Neuronal stem cell (in vitro differentiated cells): ENCODE data around the gene DCPS.

ENCODE experiments used
- DNase-seq: peaks from one replicate; pipeline ENCODE4 v3.0.0-alpha.2; 2013; ENCODE audit warnings: low spot score
- H2AFZ ChIP-seq: one replicate; pipeline ENCODE4 v1.6.1; 2013; ENCODE audit warnings: mild to moderate bottlenecking, low read length, inconsistent platforms
- H2AK5ac ChIP-seq: 2 replicates; pipeline ENCODE4 v1.6.1; 2013; ENCODE audit warnings: low read depth, mild to moderate bottlenecking, inconsistent platforms, low read length, moderate library complexity, mixed read lengths
- H2BK120ac ChIP-seq: 2 replicates; pipeline ENCODE4 v1.6.1; 2013; ENCODE audit warnings: low read depth, mild to moderate bottlenecking, inconsistent platforms, low read length, moderate library complexity, mixed read lengths
- H2BK12ac ChIP-seq: one replicate; pipeline ENCODE4 v1.6.1; 2013; ENCODE audit warnings: low read length, inconsistent platforms
- H2BK15ac ChIP-seq: 2 replicates; pipeline ENCODE4 v1.6.1; 2013; ENCODE audit warnings: mild to moderate bottlenecking, low read length, inconsistent platforms, mixed read lengths
- H2BK5ac ChIP-seq: one replicate; pipeline ENCODE4 v1.6.1; 2013; ENCODE audit warnings: inconsistent platforms, mild to moderate bottlenecking, low read length, moderate library complexity
- H3K14ac ChIP-seq: one replicate; pipeline ENCODE4 v1.6.1; 2013; ENCODE audit warnings: low read length, inconsistent platforms
- H3K18ac ChIP-seq: 2 replicates; pipeline ENCODE4 v1.6.1; 2013; ENCODE audit warnings: low read length, inconsistent platforms
- H3K23ac ChIP-seq: 2 replicates; pipeline ENCODE4 v1.6.1; 2013; ENCODE audit warnings: low read depth, mild to moderate bottlenecking, mixed read lengths, low read length, inconsistent platforms; ENCODE audit not compliant: poor library complexity
- H3K27ac ChIP-seq: replicated peaks from 3 replicates; pipeline ENCODE4 v1.5.1; 2013; ENCODE audit warnings: low read length, inconsistent platforms
- H3K27me3 ChIP-seq, 3 experiments: 2 replicates each; pipeline ENCODE4 v1.6.1; 2013; ENCODE audit warnings: low read length in 3 of 3, mild to moderate bottlenecking in 2 of 3, inconsistent platforms in 1 of 3, low read depth in 1 of 3, mixed read lengths in 1 of 3, moderate library complexity in 1 of 3; ENCODE audit not compliant: control insufficient read depth in 3 of 3, insufficient read depth in 3 of 3
- H3K36me3 ChIP-seq, 2 donors: replicated peaks in 1 of 2; 2 replicates each; pipeline ENCODE4 v1.6.1; 2013; ENCODE audit warnings: low read length in 2 of 2; ENCODE audit not compliant: control insufficient read depth in 2 of 2, insufficient read depth in 2 of 2
- H3K4ac ChIP-seq: 2 replicates; pipeline ENCODE4 v1.6.1; 2013; ENCODE audit warnings: inconsistent platforms, mild to moderate bottlenecking, low read length, moderate library complexity
- H3K4me1 ChIP-seq, 2 donors: 1 replicate in 1 of 2; 2 replicates in 1 of 2; pipeline ENCODE4 v1.6.1; 2013; ENCODE audit warnings: low read length in 2 of 2, low read depth in 1 of 2; ENCODE audit not compliant: control insufficient read depth in 2 of 2, insufficient read depth in 1 of 2
- H3K4me2 ChIP-seq: one replicate; pipeline ENCODE4 v1.6.1; 2013; ENCODE audit warnings: mild to moderate bottlenecking, low read length, inconsistent platforms; ENCODE audit not compliant: insufficient read depth, poor library complexity, severe bottlenecking
- H3K4me3 ChIP-seq, 2 donors: 2 replicates each; pipeline ENCODE4 v1.5.1; 2013; ENCODE audit warnings: low read length in 2 of 2, mild to moderate bottlenecking in 2 of 2, inconsistent platforms in 1 of 2, moderate library complexity in 1 of 2
- H3K79me1 ChIP-seq: one replicate; pipeline ENCODE4 v1.6.1; 2013; ENCODE audit warnings: low read depth, mild to moderate bottlenecking, inconsistent platforms, low read length, moderate library complexity
- H3K9ac ChIP-seq: one replicate; pipeline ENCODE4 v1.6.1; 2013; ENCODE audit warnings: mild to moderate bottlenecking, low read depth, low read length, inconsistent platforms; ENCODE audit not compliant: poor library complexity
- H3K9me3 ChIP-seq, 2 donors: replicated peaks in 1 of 2; 2 replicates each; pipeline versions ENCODE3 to v1.6.1; 2013; ENCODE audit warnings: low read length in 2 of 2, mild to moderate bottlenecking in 2 of 2, inconsistent platforms in 1 of 2, low read depth in 1 of 2, mixed read lengths in 1 of 2, moderate library complexity in 1 of 2; ENCODE audit not compliant: control insufficient read depth in 2 of 2, insufficient read depth in 1 of 2
- H4K8ac ChIP-seq: one replicate; pipeline ENCODE4 v1.6.1; 2013; ENCODE audit warnings: low read depth, mild to moderate bottlenecking, inconsistent platforms, low read length, moderate library complexity
- H4K91ac ChIP-seq: one replicate; pipeline ENCODE4 v1.6.1; 2013; ENCODE audit warnings: low read length, low read depth, mild to moderate bottlenecking, inconsistent platforms; ENCODE audit not compliant: poor library complexity
- WGBS, 2 donors: extraction: QIAGEN DNeasy Blood & Tissue Kit; methylation state at CpG; one replicate each; pipeline ENCODE4 v1.1.7; 2013; ENCODE audit warnings: missing lambda C conversion rate in 2 of 2, mixed read lengths in 1 of 2; ENCODE audit not compliant: insufficient read length in 2 of 2, insufficient replicate concordance in 1 of 2; ENCODE audit errors: extremely low coverage in 2 of 2; 5-methylcytosine and 5-hydroxymethylcytosine counted together

DCPS gene

DNA sequence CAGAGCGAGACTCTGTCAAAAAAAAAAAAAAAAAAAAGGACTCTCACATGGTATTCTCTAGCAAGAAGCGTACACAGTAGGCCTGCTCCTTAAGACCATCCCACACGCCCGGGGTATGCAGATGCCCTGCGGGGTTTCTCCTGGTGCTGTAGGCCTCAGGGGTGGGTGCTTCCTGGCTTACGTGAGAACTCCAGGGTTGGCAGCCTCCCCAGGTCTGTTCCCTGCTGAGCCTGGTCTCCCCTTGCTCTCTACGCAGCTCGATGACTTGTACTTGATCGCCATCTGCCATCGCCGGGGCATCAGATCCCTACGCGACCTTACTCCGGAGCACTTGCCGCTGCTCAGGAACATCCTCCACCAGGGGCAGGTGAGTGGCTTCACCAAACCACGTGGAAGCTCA, 39.2 kb downstream of the DCPS start:
- Histone ChIP-seq H4K91ac (no peak overlapping the region), H3K27ac (no peak overlapping the region), H3K36me3 (peaks cover 11 to 79% of the 10 kb centered on the region in 2 donors), H3K9ac (no peak overlapping the region), H3K14ac (no peak overlapping the region), H3K23ac (peak overlapping the region; percentile 50), H3K4me3 (no peak overlapping the region), H3K79me1 (no peaks in the 10 kb centered on the region), H3K18ac (no peak overlapping the region), H2BK12ac (no peak overlapping the region), H2BK5ac (no peak overlapping the region), H2BK120ac (no peak overlapping the region), H3K27me3 (no peaks in the 10 kb centered on the region), H3K4me1 (peaks cover 6 to 21% of the 10 kb centered on the region in 2 donors), H3K9me3 (no peaks in the 10 kb centered on the region), H3K4ac (no peak overlapping the region), H3K4me2 (no peak overlapping the region), H2AFZ (no peak overlapping the region), H2BK15ac (no peak overlapping the region), H4K8ac (no peak overlapping the region), H2AK5ac (no peak overlapping the region)
- WGBS, 2 donors = no CpG with 5 or more reads among the region's 16 CpGs
- DNase-seq = no peak

DNA sequence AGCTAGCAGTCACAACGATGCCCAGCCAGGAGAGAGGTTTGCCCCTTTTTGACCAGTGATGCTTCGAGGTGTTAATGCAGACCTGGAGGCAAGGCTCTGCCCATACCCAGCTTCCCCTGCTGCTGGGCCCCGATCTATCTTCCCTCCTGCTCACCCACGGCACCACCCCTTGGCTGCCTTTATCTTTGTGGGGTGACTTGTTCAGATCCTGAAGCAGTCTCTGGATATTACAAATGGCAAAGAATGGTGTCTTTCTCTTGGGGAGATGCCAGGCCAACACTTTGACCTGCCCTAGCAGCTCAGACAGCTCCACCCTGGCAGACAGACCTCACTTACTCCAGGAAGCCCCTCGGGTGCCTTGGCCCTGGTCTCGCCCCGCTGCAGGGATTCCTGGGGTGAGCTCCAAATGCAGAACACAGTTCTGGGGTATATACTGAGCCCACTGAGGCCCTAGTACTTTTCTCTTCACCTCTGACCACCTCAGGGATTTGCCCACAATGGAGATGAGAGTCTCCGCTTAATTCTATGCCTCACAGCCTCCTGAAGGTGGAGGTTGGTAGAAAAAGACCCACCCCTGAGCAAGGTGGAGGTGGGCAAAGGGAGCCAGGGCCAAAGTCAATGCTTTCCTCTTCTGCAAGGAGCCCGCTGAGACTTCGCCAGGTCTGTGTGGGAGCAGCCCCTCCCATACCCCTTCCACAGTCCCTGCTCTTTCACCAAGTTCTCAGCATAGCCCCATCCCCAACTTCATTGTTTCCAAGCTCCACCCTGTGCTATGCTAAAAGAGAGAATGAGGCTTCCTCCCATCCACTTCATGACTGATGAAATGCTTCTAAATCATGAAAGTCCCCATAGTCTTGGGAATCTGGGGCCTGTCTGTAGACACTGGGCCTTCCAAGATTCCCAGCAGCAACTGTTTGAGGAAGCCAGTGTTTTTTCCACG, 40.6 kb downstream of the DCPS start:
- no CpG with 5 or more reads among the region's 11 CpGs for WGBS, 2 donors
- Histone ChIP-seq H4K8ac (no peak overlapping the region), H3K4me3 (no peak overlapping the region), H3K4ac (no peak overlapping the region), H3K27me3 (no peaks in the 10 kb centered on the region), H3K4me2 (no peak overlapping the region), H3K79me1 (no peaks in the 10 kb centered on the region), H2BK15ac (no peak overlapping the region), H2BK120ac (no peak overlapping the region), H3K4me1 (peaks cover 6 to 17% of the 10 kb centered on the region in 2 donors), H3K9ac (peak overlapping the region; percentile 18), H3K9me3 (no peaks in the 10 kb centered on the region), H2BK5ac (no peak overlapping the region), H3K27ac (no peak overlapping the region), H4K91ac (no peak overlapping the region), H2AK5ac (no peak overlapping the region), H3K23ac (no peak overlapping the region), H3K36me3 (peaks cover 11 to 78% of the 10 kb centered on the region in 2 donors), H3K14ac (no peak overlapping the region), H3K18ac (no peak overlapping the region), H2BK12ac (no peak overlapping the region), H2AFZ (no peak overlapping the region)
- no peak for DNase-seq

DNA sequence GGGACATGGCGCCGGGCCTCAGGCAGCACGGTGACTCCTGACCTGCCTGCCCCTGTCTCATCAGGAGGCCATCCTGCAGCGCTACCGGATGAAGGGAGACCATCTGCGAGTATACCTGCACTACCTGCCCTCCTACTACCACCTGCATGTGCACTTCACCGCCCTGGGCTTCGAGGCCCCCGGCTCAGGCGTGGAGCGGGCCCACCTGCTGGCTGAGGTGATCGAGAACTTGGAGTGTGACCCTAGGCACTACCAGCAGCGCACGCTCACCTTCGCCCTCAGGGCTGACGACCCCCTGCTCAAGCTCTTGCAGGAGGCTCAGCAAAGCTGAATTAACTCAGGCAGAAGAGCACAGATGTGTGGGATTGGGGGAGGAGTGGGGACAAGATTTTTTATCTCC, 41.4 kb downstream of the DCPS start:
- Histone ChIP-seq H3K9me3 (no peaks in the 10 kb centered on the region), H3K4ac (no peak overlapping the region), H3K23ac (peak overlapping the region; percentile 82), H2BK15ac (no peak overlapping the region), H3K27ac (no peak overlapping the region), H3K79me1 (no peaks in the 10 kb centered on the region), H3K4me2 (no peak overlapping the region), H2AFZ (no peak overlapping the region), H3K27me3 (no peaks in the 10 kb centered on the region), H3K36me3 (peaks cover 11 to 75% of the 10 kb centered on the region in 2 donors), H3K9ac (peak overlapping the region; percentile 70), H3K4me1 (peaks cover 0 to 9% of the 10 kb centered on the region in 2 donors), H4K91ac (no peak overlapping the region), H2BK120ac (no peak overlapping the region), H2AK5ac (no peak overlapping the region), H2BK12ac (no peak overlapping the region), H4K8ac (no peak overlapping the region), H3K4me3 (peak overlapping the region in 1 of 2 donors; percentile 51), H3K14ac (peak overlapping the region; percentile 41), H3K18ac (peak overlapping the region; percentile 59), H2BK5ac (no peak overlapping the region)
- no CpG with 5 or more reads among the region's 16 CpGs for WGBS, 2 donors
- DNase-seq = no peak

DNA sequence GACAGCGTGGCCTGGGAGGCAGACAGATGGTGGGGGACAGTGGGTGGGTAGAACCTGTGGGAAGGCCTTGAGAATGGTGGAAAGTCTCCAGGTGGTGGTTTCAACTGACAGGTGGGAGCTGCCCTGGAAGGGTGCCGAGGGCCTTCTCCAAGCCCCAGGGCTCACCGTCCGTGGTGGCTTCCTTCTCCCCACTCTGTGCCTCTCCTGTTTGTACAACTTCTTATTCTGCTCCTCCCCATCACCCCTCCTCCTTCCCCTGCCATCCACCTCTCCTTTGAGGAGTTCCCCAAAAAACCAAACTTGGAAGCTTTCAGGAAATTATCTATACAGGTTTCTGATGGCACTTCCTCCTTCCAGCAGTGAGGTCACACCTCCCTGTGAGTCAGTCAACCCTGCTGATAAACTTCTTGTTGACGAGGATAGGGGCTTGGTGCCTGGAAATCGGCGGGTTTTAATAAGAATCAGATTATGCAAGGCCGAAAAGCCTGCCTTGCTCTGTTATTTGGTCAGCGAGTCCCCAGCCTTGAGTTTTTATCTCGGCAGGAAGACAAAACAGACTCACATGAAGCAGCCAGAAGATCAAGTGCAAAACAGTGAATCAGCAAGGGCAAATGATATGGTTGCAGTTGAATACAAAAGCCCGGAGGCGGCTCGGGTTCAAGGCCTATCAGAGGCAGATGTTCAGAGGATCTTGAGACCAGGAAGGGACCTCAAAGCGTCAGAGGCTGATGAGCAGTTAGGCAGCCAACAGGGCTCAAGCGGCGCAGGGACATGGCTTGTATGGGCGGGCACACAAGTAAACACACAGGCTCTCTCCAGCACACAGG, 42.1 kb downstream of the DCPS start:
- Histone ChIP-seq H3K27ac (no peak overlapping the region), H3K4me2 (no peak overlapping the region), H3K4me1 (peaks cover 0 to 6% of the 10 kb centered on the region in 2 donors), H3K36me3 (peaks cover 15 to 78% of the 10 kb centered on the region in 2 donors), H4K91ac (no peak overlapping the region), H3K23ac (peak overlapping the region; percentile 48), H4K8ac (peak overlapping the region; percentile 20), H2AFZ (no peak overlapping the region), H3K79me1 (no peaks in the 10 kb centered on the region), H2BK15ac (no peak overlapping the region), H3K9ac (peak overlapping the region; percentile 4), H2BK12ac (no peak overlapping the region), H2BK120ac (no peak overlapping the region), H3K4me3 (no peak overlapping the region), H2BK5ac (no peak overlapping the region), H3K14ac (no peak overlapping the region), H3K4ac (no peak overlapping the region), H3K18ac (no peak overlapping the region), H3K27me3 (no peaks in the 10 kb centered on the region), H2AK5ac (no peak overlapping the region), H3K9me3 (peaks cover 0 to 2% of the 10 kb centered on the region in 2 donors)
- WGBS, 2 donors = no CpG with 5 or more reads among the region's 17 CpGs
- no peak for DNase-seq
